ENCODE data around the gene CDH12.
"Not testable (repeated sequence)": the region's sequence is repeated elsewhere in the genome, so short reads cannot be mapped to it uniquely, and the experiment has no call there.

CDH12 gene

GRCh38 chr5:22036061-22036460 is 817.1 kb downstream of the CDH12 start:
- no peak for DNase-seq

GRCh38 chr5:22033066-22033465 is 820.1 kb downstream of the CDH12 start:
- no peak for DNase-seq

- no peak for DNase-seq
These were observed 829.4 kb downstream of the CDH12 start for GRCh38 chr5:22023784-22024183.

GRCh38 chr5:22012893-22013292 is 840.3 kb downstream of the CDH12 start:
- DNase-seq = not testable (repeated sequence)

- not testable (repeated sequence) for DNase-seq
These were observed 842.3 kb downstream of the CDH12 start for GRCh38 chr5:22010808-22011207.

- DNase-seq = not testable (repeated sequence)
These were observed 852.0 kb downstream of the CDH12 start for GRCh38 chr5:22001097-22001496.

GRCh38 chr5:21985799-21986198 is 867.3 kb downstream of the CDH12 start:
- DNase-seq = not testable (repeated sequence)

- not testable (repeated sequence) for DNase-seq
These were observed 901.6 kb downstream of the CDH12 start for GRCh38 chr5:21951571-21951970.

GRCh38 chr5:21931116-21931515 is 922.0 kb downstream of the CDH12 start:
- DNase-seq = no peak

GRCh38 chr5:21919414-21920022 is 933.6 kb downstream of the CDH12 start:
- peak in 4 of 51 donors; percentile 1 to 26 (median 9) for DNase-seq

- DNase-seq = no peak
These were observed 934.7 kb downstream of the CDH12 start for GRCh38 chr5:21918451-21918850.

GRCh38 chr5:21910731-21911130 is 942.4 kb downstream of the CDH12 start:
- no peak for DNase-seq

GRCh38 chr5:21895766-21896350 is 957.3 kb downstream of the CDH12 start:
- DNase-seq = no peak

GRCh38 chr5:21893161-21893560 is 960.0 kb downstream of the CDH12 start:
- DNase-seq = no peak

- DNase-seq = no peak
These were observed 963.6 kb downstream of the CDH12 start for GRCh38 chr5:21889581-21889980.

GRCh38 chr5:21882074-21882745 is 970.9 kb downstream of the CDH12 start:
- DNase-seq = no peak

- DNase-seq = no peak
These were observed 973.0 kb downstream of the CDH12 start for GRCh38 chr5:21880164-21880563.

- DNase-seq = no peak
These were observed 990.2 kb downstream of the CDH12 start for GRCh38 chr5:21862986-21863385.

- DNase-seq = no peak
These were observed 994.7 kb downstream of the CDH12 start for GRCh38 chr5:21858441-21858840.

- DNase-seq = no peak
These were observed 996.2 kb downstream of the CDH12 start for GRCh38 chr5:21856987-21857386.

GRCh38 chr5:21847300-21847699 is 1005.8 kb downstream of the CDH12 start:
- no peak for DNase-seq

- no peak for DNase-seq
These were observed 1008.2 kb downstream of the CDH12 start for GRCh38 chr5:21844960-21845359.

GRCh38 chr5:21834863-21835262 is 1018.3 kb downstream of the CDH12 start:
- no peak for DNase-seq

Data from hypothalamus (tissue), 51 donors.